HG02798 (cell line): Measurements from ENCODE around the gene TMEM87B.
A peak's percentile ranks its signal among the peaks of the same experiment; 100 is the strongest.
"Not testable (repeated sequence)": the region's sequence is repeated elsewhere in the genome, so short reads cannot be mapped to it uniquely, and the experiment has no call there.

Experiments used
- ATAC-seq: cut with Tn5 transposase; IDR thresholded peaks from one replicate; pipeline ENCODE4 v1.9.1; 2021; ENCODE audit warnings: mild to moderate bottlenecking; ENCODE audit not compliant: unreplicated experiment, poor library complexity

Gene TMEM87B

DNA sequence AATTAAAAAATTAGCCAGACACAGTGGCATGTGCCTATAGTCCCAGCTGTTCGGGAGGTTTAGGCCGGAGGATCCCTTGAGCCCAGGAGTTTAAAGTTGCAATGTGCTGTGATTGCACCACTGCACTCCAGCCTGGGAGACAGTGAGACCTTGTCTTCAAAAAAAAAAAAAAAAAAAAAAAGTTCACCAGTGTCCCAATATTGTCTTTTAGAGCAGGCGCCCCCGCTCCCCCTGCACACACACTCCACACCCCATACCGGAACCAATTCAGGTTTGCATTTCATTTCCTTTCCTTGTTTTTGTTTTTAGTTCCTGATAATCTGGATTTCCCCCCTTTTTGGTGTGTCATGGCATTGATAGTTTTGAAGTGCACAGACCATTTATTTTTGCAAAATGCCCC, 10.4 kb downstream of the TMEM87B start:
- no peak for ATAC-seq

DNA sequence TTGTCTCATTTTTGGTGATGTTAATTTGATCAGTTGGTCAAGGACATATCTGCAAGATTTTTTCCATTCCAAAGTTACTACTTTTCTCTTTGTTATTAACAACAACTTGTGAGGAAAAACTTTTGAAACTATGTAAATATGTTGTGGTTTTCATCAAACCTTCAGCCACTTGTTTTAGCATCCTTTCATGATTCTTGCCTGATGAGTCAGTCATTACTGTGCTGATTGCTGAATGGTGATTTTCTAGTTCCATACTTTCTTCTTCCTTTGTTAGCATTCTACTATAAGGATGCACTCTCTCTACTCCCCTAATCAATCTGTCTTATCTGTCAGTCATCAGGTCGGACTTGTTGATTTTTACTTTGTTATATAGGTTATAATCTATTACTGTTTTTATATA, 10.9 kb downstream of the TMEM87B start:
- no peak for ATAC-seq

DNA sequence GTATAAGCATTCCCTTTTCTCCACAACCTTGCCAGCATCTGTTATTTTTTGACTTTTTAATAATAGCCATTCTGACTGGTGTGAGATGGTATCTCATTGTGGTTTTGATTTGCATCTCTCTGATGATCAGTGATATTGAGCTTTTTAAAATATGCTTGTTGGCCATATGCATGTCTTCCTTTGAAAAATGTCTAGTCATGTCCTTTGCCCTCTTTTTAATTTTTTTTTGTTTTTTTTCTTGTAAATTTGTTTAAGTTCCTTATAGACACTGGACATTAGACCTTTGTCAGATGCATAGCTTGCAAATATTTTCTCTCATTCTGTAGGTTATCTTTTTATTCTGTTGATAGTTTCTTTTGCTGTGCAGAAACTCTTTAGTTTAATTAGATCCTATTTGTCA, 14.7 kb downstream of the TMEM87B start:
- ATAC-seq, result not testable (repeated sequence)

DNA sequence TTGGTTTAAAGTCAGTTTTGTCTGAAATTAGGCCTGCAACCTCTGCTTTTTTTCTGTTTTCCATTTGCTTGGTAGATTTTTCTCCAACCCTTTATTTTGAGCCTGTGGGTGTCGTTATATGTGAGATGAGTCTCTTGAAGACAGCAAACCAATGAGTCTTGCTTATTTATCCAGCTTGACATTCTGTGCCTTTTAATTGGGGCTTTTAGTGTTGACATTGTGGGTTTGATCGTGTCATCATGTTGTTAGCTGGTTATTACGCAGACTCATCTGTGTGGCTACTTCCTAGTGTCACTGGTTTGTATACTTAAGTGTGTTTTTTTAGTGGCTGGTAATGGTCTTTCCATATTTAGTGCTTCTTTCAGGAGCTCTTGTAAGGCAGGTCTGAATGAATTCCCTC, 18.8 kb downstream of the TMEM87B start:
- ATAC-seq, result no peak

DNA sequence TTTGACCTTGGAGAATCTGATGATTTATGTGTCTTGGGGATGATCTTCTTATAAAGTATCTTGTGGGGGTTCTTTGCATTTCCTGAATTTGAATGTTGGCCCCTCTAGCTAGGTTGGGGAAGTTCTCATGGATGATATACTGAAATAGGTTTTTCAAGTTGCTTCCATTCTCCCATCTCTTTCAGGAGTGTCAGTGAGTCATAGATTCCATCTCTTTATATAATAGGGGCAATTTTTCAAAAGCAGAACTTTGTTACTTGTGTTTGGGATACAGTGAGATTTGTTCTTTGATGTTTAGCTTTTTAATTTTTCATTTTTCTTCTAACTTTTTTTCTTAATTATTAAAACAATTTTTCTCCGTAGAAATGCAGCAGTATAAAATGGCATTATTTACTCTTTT, 19.4 kb downstream of the TMEM87B start:
- ATAC-seq, result no peak

DNA sequence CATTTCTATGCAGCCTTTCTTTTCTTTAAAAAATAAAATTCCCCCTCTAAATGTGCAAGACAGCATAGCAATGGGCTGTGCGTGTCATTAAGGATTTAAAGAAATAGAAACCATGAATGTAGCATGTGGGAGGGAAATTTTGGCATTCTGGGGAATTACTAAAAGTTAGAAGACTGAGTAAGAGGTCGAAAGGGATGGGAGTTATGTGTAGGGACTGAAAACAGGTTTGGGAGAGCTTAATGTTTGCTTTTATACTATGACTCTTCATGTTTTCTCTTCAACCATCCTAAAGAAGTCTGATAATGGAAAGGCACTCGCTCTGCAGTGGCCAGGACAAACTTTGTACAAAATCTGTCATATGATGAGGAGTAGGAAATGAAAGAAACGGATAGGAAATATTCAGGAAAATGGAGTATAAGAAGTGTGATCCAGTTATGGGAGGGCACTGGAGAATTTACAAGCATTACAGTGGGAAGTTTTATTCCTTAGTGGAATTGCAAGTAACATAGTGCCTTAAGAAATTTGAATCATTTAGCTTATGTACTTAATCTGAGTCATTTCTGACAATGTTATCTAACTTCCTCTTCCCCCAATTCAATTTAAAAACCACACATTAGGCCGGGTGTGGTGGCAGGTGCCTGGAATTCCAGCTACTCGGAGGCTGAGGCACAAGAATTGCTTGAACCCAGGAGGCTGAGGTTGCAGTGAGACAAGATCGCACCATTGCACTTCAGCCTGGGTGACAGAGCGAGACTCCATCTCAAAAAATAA, 20.6 kb downstream of the TMEM87B start:
- no peak for ATAC-seq

DNA sequence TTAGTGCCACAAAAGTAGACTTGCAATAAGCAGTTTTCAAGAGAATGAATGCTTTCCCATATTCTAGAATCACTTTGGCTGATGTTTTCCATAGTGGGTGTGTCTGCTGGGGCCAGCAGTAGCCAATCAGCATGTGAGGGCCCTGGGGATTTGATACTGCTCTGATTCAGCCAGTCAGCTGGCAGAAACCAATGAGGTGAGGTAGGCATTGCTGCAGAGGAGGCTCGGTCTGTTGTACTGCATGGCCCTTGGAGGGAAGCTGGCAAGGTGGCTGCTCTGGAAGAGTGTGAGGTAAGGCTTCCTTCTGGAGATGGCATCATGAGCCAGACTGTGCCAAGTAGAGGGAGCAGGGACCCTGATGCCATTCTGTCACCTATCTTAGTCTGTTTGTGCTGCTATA, 22.7 kb downstream of the TMEM87B start:
- no peak for ATAC-seq

DNA sequence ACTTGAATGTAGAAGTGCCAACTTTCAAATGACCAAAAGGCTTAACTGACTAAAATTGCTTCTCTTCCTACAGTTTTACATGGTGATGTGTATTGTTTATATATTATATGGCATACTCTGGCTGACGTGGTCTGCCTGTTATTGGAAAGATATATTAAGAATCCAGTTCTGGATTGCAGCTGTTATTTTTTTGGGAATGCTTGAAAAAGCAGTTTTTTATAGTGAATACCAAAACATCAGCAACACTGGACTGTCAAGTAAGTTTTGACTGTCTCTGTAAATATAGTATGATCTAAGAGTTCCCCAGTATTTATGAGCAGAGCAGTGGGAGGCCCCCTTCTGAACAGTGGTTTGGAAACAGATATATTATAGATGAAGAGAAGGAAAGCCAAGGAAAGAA, 26.2 kb downstream of the TMEM87B start:
- no peak for ATAC-seq

DNA sequence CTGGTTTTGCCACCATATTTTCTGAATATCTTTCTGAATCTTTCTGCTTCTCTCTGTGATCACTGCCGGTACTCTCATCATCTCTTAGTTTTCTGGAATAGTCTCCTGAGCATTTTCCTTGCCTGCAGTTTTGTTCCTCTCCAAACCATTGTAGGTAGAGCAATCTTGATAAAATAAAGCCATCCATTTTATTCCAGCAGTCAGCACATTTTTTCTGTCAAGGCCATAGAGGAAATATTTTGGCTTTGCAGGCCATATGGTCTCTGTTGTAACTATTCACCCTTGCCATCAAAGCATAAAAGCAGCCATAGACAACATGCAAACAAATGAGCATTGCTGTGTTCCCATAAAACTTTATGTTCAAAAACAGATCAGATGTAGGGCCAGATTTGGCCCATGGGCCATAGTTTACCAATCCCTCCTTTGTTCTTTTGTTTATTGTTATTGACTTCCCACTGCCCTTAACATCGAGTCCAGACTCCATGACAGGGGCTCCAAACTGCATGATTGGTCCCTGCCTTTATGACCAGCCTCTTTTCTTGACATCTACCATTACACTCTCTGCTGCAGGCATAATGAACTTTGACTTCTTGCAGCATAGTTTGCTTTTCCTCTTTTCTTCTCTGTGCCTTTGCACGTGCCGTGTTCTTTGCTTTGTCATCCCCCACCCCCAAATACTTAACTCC, 29.8 kb downstream of the TMEM87B start:
- no peak for ATAC-seq

DNA sequence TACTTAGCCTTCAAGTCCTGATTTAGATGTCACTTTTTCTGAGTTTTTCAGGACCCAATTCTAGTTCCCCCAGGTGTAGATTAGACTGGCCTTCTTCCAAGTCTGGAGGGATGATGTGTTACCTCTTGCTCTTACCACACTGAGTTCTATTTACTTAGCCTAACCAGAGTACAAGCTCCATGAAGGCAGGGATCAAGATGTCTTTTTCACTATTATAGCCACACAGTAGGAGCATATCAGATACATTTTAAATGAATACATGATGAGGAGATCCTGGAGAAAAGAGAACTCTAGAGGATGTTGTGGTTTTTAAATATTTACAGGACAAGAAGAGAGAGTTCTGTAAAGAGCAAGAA, 30.3 kb downstream of the TMEM87B start:
- ATAC-seq, result no peak

DNA sequence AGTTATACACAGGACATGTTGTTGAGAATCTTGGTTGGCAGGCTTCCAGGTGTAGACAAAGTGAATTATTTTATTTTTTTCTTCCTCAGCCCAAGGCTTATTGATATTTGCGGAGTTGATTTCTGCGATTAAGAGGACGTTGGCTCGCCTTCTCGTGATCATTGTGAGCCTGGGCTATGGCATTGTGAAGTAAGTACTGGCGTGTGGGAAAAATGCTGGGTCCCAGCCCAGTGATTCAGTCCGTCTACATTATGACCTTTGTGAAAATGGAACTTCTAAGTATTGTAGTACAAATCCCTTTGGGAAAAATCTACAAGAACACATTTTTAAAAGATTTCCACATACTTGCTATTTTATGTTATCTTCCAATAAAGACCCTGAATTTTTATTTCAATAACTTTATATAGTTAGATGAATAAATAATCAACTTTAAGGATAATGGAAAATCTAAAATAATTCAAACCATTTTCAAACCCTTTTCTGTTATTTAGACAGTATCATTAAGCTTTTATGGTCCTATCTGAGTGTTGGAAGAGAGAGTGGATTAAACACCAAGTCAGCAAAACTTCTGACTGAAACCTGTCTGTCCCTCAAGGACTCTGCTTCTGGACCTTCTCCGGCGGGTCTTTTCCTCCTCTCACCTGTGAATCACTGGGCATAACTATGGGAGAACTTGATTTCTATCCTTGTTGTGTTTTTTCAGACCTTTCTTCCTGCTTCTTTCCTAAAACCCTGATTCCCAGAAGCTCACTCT, 31.0 kb downstream of the TMEM87B start:
- ATAC-seq, result no peak

DNA sequence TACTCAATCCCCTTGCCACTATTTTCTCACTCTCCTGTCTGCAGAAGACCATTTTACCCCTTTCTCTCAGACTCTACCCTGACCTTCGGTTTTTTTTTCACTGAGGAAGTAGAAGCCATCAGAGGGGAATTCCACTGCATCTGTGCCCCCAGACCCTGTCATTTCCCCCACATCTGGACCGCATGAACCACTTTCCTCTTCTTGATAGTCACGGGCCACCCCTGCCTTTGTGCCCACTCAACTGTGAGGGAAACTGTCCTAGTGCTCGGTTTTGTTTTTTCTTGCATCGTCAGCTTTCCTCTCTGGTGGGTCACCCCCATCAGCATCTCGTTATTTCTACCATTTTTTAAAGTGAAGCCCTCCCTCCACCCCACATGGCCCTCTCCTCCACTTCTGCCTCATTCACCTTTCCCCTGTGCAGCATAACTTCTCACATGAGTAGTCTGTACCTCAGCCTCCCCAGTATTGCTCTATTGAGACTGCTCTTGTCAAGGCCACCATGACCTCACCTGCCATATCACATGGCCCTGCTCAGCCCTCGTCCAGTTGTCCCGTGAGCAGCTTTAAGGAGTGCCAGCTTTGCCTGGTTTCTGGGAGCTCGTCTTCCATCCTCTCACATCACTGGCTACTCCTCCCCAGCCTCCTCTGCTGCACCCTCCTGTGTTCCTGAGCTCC, 32.4 kb downstream of the TMEM87B start:
- ATAC-seq, result peak; percentile 62

DNA sequence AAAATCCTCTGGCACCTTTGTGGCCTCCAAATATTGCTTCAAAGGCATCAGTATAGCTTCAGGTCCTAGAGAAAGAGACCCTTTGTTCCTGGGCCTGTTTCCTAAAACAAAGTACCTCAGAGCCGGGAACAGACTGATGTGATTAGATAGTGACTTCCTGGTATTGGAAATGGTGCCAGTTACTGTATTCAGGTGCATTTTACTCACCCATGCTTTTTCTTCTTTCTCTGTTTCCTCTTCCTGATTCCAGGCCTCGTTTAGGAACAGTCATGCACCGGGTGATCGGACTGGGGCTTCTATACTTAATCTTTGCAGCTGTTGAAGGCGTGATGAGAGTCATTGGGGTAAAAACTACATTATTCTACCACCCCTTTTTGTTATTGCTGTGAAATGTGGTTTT, 34.3 kb downstream of the TMEM87B start:
- no peak for ATAC-seq

DNA sequence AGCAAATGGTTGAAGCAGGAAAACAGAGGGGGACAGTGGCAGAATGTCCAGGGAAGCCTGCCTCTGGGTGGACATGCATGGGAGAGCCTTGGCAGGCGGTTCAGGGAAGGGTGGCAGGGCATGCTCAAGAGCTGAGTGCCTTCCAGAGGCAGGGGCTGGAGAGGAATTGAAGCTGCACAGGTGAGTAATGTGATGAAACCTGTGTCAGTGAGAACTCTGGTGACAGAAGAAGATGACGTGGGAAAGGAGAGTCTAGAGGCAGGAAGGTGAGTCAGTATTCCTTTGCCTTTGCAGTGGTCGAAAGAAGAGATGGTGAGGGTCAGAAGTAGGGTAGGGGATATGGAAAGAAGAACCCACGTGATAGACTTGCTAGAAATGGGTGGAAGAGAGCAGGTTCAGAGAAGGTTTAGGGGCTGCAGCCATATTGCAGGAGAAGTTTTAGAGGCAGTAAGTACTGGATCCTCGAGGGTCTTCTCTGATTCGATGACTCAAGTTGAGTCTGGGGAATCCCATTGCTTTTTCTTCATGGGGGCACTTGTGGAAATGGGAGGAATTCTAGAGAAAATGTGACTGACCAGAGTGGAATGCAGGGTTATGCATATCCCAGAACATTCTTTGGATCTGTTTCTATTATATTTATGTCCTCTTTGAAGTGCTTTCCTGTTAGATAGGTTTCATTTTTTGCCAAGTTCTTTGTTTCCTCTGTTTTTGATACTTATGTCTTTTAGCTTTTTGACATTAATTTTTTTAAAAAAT, 37.4 kb downstream of the TMEM87B start:
- ATAC-seq, result no peak

DNA sequence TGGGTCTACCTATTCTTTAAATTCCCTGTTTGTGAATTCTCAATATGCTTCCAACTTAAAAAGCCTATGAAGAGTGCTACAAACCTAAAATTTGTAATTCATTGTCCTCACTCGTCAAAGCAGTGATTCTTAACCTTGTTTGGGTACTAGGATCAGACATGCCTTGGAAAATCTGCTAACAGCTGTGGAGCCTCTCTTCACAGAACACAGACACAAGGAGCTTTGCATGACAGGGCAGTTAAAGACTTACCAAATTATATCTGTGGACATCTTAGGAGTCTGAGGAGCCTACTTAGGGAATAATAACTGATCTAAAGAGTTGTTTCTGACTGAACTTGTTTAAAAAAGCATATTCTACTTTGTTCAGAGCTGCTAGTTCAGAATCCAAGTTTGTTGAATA, 38.1 kb downstream of the TMEM87B start:
- no peak for ATAC-seq

DNA sequence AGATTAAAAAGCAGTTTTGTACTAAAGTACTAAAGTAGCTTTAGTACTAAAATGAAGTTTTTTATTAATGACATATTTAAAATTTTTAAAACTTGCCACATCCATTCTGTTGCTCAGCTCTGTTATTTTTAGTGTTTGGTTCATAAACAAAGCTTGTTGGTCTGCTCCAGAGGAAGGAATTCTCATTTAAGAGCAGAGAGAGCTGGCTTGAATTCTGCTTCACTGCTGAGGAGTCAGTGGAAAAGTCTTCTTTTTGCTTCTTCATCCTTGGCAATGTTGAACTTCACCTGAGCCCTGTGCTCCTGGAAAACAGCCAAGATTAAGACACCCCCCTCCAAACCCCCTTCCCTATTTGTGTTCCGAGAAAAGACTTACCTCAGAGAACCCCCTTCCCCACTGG, 40.6 kb downstream of the TMEM87B start:
- ATAC-seq, result no peak

DNA sequence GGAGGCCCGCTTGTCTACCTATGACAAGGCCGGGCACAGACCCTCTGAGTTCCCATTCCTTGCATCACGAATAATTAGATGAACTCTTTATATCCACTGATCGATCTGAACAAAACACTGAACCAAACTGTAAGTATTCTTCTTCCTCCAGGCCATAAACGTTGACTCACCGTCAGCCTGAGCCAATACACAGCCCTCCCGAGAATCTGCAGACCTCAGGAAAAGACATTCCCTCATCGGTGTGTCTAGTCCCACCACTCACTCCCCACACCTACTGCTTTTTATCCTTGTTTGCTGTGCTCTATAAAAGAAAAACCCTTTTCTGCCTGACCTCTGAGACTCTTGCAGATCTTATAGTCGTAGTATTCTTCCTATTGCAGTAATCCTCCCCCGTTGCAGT, 41.0 kb downstream of the TMEM87B start:
- ATAC-seq, result no peak

DNA sequence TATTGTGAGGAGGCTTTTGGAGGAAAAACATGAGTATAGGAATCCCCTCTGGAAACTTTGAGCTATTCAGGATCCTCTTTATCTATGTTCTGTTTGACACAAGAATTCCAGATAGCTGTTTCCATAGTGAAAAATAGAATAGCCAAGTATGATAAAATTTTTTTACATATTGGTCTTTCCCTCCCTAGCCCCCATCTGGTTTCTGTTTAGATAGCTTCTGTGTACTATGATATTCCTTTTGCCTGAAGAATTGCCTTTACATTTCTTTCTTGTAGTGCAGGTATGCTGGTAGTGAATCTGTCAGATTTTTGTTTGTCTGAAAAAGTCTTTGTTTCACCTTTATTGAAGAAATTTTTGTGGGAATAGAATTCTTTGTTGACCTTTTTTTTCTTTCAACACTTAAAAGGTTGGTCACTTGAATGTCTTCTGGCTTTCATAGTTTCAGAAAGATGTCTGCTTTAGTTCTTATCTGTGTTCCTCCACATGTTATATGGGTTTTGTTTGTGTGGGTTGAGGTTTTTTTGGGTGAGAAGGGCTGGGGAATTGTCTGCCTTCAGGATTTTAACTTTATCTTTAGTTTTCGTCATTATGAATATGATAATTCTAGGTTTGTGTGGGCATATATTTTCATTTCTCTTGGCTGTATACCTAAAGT, 53.2 kb downstream of the TMEM87B start:
- ATAC-seq, result no peak

DNA sequence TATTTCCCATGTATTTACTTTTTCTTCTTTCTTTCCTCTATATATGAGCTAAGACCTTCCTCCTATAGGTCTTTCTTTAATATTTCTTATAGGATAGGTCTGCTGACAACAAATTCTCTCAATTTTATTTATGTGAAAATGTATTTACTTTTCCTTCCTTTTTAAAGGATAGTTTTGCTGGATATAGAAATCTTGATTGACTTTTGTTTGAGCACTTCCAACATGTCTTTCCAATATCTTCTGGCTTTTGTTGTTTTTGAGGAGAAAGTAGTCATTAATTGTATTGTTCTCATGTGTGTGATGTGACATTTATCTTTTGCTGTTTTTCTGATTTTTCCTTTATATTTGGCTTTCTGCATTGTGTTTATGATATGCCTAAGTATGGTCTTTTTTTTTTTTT, 54.2 kb downstream of the TMEM87B start:
- no peak for ATAC-seq

DNA sequence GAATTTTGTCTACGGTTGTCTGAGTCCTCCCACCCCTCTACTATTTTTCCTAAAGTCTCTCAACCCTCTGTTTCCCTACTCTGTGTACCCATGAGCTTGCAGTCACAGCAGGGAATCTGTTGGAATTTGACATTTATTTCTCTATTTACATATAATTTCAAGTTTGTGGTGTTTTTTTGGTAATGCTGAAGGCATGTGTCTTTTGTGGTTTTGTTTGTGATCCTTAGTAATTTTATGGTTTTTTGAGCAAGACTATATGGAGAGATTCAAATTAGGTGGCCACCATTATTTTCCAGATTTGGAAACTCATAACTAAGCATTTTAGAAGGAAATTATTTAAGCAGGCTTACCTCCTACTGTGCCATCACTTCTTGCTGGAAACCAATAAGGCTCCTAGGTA, 55.9 kb downstream of the TMEM87B start:
- ATAC-seq, result no peak
